Right lobe of liver (tissue), 4 donors: ENCODE measurements around the gene IGFALS.

ENCODE experiments used
- POLR2A ChIP-seq: fragments of 450-650 bp; IDR thresholded peaks from one replicate; pipeline ENCODE4 v1.6.1; 2017; ENCODE audit warnings: antibody characterized with exemption, mild to moderate bottlenecking
- TF ChIP-seq, protein P1 (sequence below), 4 donors: fragments of 200-600 bp in 3 of 4; fragments of 450-650 bp in 1 of 4; IDR thresholded peaks; one replicate each; pipeline versions ENCODE4 v1.5.1 to v1.8.0; 2016 to 2022; ENCODE audit warnings: antibody characterized with exemption in 4 of 4, mild to moderate bottlenecking in 2 of 4
- donor health status: DM: no; HTN: no; CAD: no.
- donor health status: DM: no; HTN: no; CAD: no.
- donor health status: DM: no; HTN: yes; CAD: no.

DNA sequence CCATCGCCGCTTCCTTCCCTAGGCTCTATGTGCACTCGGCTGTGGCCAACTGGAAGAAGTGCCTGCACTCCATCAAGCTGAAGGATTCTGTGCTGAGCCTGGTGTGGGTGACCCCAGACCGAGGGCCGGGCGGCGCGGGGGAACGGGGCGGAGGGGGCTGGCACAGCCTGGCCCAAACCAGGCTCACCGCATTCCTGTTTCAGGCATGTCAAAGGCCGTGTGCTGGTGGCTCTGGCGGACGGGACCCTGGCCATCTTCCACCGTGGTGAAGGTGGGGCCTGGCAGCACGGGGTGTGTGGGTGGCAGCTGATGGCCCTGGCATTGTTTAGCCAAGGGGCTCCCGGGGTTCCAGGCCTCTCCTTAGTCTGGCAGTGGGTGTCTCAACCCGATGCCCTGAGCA lies 26.8 kb downstream of the IGFALS start:
- TF ChIP-seq, protein P1, sequence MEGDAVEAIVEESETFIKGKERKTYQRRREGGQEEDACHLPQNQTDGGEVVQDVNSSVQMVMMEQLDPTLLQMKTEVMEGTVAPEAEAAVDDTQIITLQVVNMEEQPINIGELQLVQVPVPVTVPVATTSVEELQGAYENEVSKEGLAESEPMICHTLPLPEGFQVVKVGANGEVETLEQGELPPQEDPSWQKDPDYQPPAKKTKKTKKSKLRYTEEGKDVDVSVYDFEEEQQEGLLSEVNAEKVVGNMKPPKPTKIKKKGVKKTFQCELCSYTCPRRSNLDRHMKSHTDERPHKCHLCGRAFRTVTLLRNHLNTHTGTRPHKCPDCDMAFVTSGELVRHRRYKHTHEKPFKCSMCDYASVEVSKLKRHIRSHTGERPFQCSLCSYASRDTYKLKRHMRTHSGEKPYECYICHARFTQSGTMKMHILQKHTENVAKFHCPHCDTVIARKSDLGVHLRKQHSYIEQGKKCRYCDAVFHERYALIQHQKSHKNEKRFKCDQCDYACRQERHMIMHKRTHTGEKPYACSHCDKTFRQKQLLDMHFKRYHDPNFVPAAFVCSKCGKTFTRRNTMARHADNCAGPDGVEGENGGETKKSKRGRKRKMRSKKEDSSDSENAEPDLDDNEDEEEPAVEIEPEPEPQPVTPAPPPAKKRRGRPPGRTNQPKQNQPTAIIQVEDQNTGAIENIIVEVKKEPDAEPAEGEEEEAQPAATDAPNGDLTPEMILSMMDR (IDR thresholded peaks at IDR 0.05), result no peak
- TF ChIP-seq POLR2A, result no peak
